HCT116 (cell line): ENCODE measurements around the gene SYTL5. TPM values are rescaled to one million over a fixed set of nuclear protein-coding genes. Genes with fewer than 3 reads are reported as not detected.

Experiments used
- ATAC-seq: fragments of 200-7000 bp; cut with Tn5 transposase; 2 replicates; pipeline ENCODE4 v1.9.1; 2020; ENCODE audit warnings: mild to moderate bottlenecking, moderate library complexity
- BruUV-seq: library from RNA; stranded (reverse); fragments of 400-500 nt; replicated peaks from 2 replicates; lab custom pipeline; 2021; lab: Mats Ljungman, UMichigan
- CTCF ChIA-PET: fragments of 300-600 bp; sonication (Branson Sonifier 250); formaldehyde crosslinking; loops from one replicate; lab custom pipeline; 2021; ENCODE audit warnings: antibody characterized with exemption; lab: Charles Lee
- POLR2A ChIA-PET: fragments of 300-600, 350-600 bp; sonication (Branson Sonifier 250); formaldehyde crosslinking; loops from one replicate; lab custom pipeline; 2021; ENCODE audit warnings: antibody characterized with exemption; lab: Charles Lee
- RAD21 ChIA-PET, 2 experiments: fragments of 300-600 bp; sonication (Branson Sonifier 250); formaldehyde crosslinking; loops; one replicate each; lab custom pipeline; 2023; ENCODE audit warnings: low total read pairs in 2 of 2; ENCODE audit not compliant: uncharacterized antibody in 2 of 2, unreplicated experiment in 2 of 2, low non-redundant PET in 1 of 2; lab: Charles Lee
- DNase-seq: peaks from one replicate; pipeline ENCODE4 v3.0.0-alpha.2; 2010; ENCODE audit warnings: low read depth, low spot score
- H2AFZ ChIP-seq: fragments of 200-600 bp; shearing (Covaris generic), sonication (generic); 2 replicates; pipeline ENCODE4 v1.6.1; 2017; ENCODE audit warnings: low read depth, mixed run types, mixed read lengths, antibody characterized with exemption, low read length; ENCODE audit not compliant: poor library complexity, severe bottlenecking
- H3K27ac ChIP-seq: 2 replicates; pipeline ENCODE4 v1.5.1; 2012; ENCODE audit warnings: low read depth, low read length
- H3K27me3 ChIP-seq: fragments of 200-600 bp; sonication (generic); 2 replicates; pipeline ENCODE4 v1.6.1; 2016; ENCODE audit warnings: mixed run types, low read length, mixed read lengths; ENCODE audit not compliant: insufficient read depth
- H3K36me3 ChIP-seq, 2 experiments: fragments of 200-500 bp in 1 of 2; fragments of 200-600 bp in 1 of 2; sonication (Bioruptor generic) in 1 of 2; sonication (generic) in 1 of 2; 2 replicates each; pipeline versions ENCODE4 v1.5.1 to v1.6.1; 2014 to 2016; ENCODE audit warnings: low read length in 2 of 2, inconsistent platforms in 1 of 2, mixed read lengths in 1 of 2, mixed run types in 1 of 2; ENCODE audit not compliant: insufficient read depth in 2 of 2, control insufficient read depth in 1 of 2
- H3K4me1 ChIP-seq, 2 experiments: fragments of 200-600 bp in 1 of 2; sonication (generic) in 1 of 2; 2 replicates each; pipeline versions ENCODE4 v1.5.1 to v1.6.1; 2012 to 2017; ENCODE audit warnings: low read length in 2 of 2, inconsistent platforms in 1 of 2, mild to moderate bottlenecking in 1 of 2, mixed read lengths in 1 of 2, mixed run types in 1 of 2, moderate library complexity in 1 of 2; ENCODE audit not compliant: insufficient read depth in 2 of 2, control insufficient read depth in 1 of 2
- H3K4me2 ChIP-seq: fragments of 200-600 bp; sonication (generic); 2 replicates; pipeline ENCODE4 v1.6.1; 2017; ENCODE audit warnings: mixed run types, low read length, mixed read lengths
- H3K4me3 ChIP-seq, 2 experiments: fragments of 200-600 bp in 1 of 2; sonication (generic) in 1 of 2; replicated peaks in 1 of 2; 2 replicates each; pipeline ENCODE4 v1.5.1; 2011 to 2016; ENCODE audit warnings: low read length in 2 of 2, control low read depth in 1 of 2, low read depth in 1 of 2, mild to moderate bottlenecking in 1 of 2, mixed read lengths in 1 of 2, mixed run types in 1 of 2
- H3K79me2 ChIP-seq: fragments of 200-600 bp; sonication (generic); 2 replicates; pipeline ENCODE4 v1.6.1; 2017; ENCODE audit warnings: mild to moderate bottlenecking, mixed run types, low read length, moderate library complexity, mixed read lengths; ENCODE audit not compliant: insufficient read depth
- H3K9ac ChIP-seq: fragments of 200-600 bp; sonication (generic); 2 replicates; pipeline ENCODE4 v1.6.1; 2016; ENCODE audit warnings: low read length, mixed read lengths
- H3K9me2 ChIP-seq: fragments of 200-600 bp; sonication (generic), shearing (Covaris generic); 2 replicates; pipeline ENCODE4 v1.6.1; 2017; ENCODE audit warnings: mixed run types, mild to moderate bottlenecking, moderate library complexity; ENCODE audit not compliant: insufficient read depth
- H3K9me3 ChIP-seq, 2 experiments: fragments of 200-500 bp in 1 of 2; fragments of 200-600 bp in 1 of 2; sonication (Bioruptor generic) in 1 of 2; sonication (generic) in 1 of 2; 2 replicates each; pipeline ENCODE4 v1.6.1; 2014 to 2017; ENCODE audit warnings: low read length in 2 of 2, mixed read lengths in 2 of 2, inconsistent platforms in 1 of 2, low read depth in 1 of 2, mild to moderate bottlenecking in 1 of 2, mixed run types in 1 of 2, moderate library complexity in 1 of 2; ENCODE audit not compliant: control insufficient read depth in 1 of 2, insufficient read depth in 1 of 2
- H4K20me1 ChIP-seq: fragments of 200-600 bp; sonication (generic), shearing (Covaris generic); 2 replicates; pipeline ENCODE4 v1.6.1; 2017; ENCODE audit warnings: mixed run types, mild to moderate bottlenecking, moderate library complexity; ENCODE audit not compliant: insufficient read depth
- CBX3 ChIP-seq: IDR thresholded peaks from 2 replicates; pipeline ENCODE4 v1.6.1; 2012; ENCODE audit warnings: low read depth
- CEBPB ChIP-seq: IDR thresholded peaks from 2 replicates; pipeline ENCODE4 v1.6.1; 2012; ENCODE audit warnings: low read depth
- EGR1 ChIP-seq: IDR thresholded peaks from 2 replicates; pipeline ENCODE4 v1.6.1; 2012; ENCODE audit warnings: low read depth
- EZH2phosphoT487 ChIP-seq: fragments of 200-600 bp; IDR thresholded peaks from 2 replicates; pipeline ENCODE4 v1.6.1; 2018; ENCODE audit warnings: antibody characterized with exemption, borderline replicate concordance
- FOSL1 ChIP-seq: IDR thresholded peaks from 2 replicates; pipeline ENCODE4 v1.6.1; 2012; ENCODE audit warnings: low read depth
- RAD21 ChIP-seq: IDR thresholded peaks from 2 replicates; pipeline ENCODE4 v1.6.1; 2012; ENCODE audit warnings: low read depth, mild to moderate bottlenecking
- TCF7L2 ChIP-seq: IDR thresholded peaks from 2 replicates; pipeline ENCODE4 v1.7.0; 2011; ENCODE audit warnings: borderline replicate concordance, inconsistent platforms; ENCODE audit not compliant: insufficient read depth, insufficient read length; ENCODE audit errors: extremely low read depth
- intact Hi-C: fragments of 100-400 bp; cut with micrococcal nuclease; formaldehyde crosslinking; loops from 2 replicates; pipeline ENCODE4 v1.10.0; 2022
- total RNA-seq: library from RNA; stranded (reverse); gene quantifications from one replicate; pipeline ENCODE4 v1.2.1, GENCODE V29; 2021; ENCODE audit not compliant: unreplicated experiment
- TF ChIP-seq, protein P1 (sequence below), 3 experiments: fragments of 200-600 bp in 1 of 3; sonication (generic) in 1 of 3; IDR thresholded peaks in 2 of 3; conservative IDR thresholded peaks in 1 of 3; 2 replicates each; pipeline ENCODE4 v1.5.1; 2012 to 2017; ENCODE audit warnings: low read depth in 2 of 3, low read length in 2 of 3, antibody characterized with exemption in 1 of 3, borderline replicate concordance in 1 of 3, control low read depth in 1 of 3, mild to moderate bottlenecking in 1 of 3, mixed read lengths in 1 of 3, mixed run types in 1 of 3, moderate library complexity in 1 of 3; ENCODE audit not compliant: insufficient read depth in 1 of 3

Gene SYTL5
- total RNA-seq, 1 experiment from 2014 or later = 0.20 TPM

DNA sequence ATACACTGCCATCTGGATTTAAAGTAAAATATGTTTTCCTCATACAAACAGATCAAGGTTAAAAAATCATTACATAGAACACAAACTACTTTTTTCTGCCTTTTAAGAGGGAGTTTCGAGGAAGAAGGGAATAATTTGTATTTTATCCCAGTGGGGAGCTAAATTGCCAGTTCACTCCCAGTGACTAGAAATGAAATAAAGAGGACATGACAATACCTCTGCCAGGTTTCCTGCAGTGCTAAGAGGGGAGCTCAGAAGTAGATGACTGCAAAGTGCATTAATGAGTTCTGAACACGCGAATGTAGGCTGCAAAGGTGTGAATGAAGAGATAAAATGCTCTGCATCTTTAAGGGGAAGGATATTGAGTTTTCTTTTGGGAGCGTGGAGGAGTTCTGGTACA is 144.6 kb downstream of the SYTL5 start (continued):
- TF ChIP-seq, protein P1, sequence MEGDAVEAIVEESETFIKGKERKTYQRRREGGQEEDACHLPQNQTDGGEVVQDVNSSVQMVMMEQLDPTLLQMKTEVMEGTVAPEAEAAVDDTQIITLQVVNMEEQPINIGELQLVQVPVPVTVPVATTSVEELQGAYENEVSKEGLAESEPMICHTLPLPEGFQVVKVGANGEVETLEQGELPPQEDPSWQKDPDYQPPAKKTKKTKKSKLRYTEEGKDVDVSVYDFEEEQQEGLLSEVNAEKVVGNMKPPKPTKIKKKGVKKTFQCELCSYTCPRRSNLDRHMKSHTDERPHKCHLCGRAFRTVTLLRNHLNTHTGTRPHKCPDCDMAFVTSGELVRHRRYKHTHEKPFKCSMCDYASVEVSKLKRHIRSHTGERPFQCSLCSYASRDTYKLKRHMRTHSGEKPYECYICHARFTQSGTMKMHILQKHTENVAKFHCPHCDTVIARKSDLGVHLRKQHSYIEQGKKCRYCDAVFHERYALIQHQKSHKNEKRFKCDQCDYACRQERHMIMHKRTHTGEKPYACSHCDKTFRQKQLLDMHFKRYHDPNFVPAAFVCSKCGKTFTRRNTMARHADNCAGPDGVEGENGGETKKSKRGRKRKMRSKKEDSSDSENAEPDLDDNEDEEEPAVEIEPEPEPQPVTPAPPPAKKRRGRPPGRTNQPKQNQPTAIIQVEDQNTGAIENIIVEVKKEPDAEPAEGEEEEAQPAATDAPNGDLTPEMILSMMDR (IDR thresholded peaks at IDR 0.05 in 2 of 3, conservative IDR thresholded peaks at IDR 0.05 in 1 of 3; ENCODE audit: borderline replicate concordance in 1 of 3, insufficient read depth in 1 of 3, low read depth in 2 of 3, low read length in 2 of 3) = no peak
- TF ChIP-seq EZH2phosphoT487 (no peak), CEBPB (no peak), RAD21 (no peak), EGR1 (no peak), CBX3 (no peak), FOSL1 (no peak)

DNA sequence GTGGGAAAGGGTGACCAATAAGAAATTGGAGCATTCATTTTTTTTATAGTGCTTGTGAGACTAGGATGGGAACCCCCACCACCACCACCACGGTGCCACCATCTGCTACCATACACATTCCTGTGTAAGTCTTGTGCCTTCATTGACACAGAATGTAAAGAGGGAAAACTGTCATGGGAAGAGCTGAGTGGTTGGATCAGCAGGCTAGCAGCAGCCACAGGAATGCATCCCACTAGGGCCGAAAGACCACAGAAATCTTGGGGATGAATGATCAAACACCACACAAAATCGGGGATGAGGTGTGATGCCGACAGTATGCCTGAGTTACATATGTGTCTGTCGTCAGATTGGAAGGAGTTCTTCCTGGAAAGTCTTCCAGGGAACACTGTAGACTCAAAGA is 145.1 kb downstream of the SYTL5 start:
- CTCF ChIA-PET = no interaction called here
- H3K79me2 ChIP-seq = no peaks in the 10 kb centered on the region
- intact Hi-C loops = no loop called here
- no peak for ATAC-seq
- no peaks in the 10 kb centered on the region for H3K27me3 ChIP-seq
- RAD21 ChIA-PET = no interaction called here
- no peak for DNase-seq
- no TSS peak for BruUV-seq
- no peak overlapping the region for H3K9ac ChIP-seq
- H3K4me1 ChIP-seq = no peaks in the 10 kb centered on the region
- H2AFZ ChIP-seq = no peak overlapping the region
- H3K9me2 ChIP-seq = no peaks in the 10 kb centered on the region
- no peaks in the 10 kb centered on the region for H3K36me3 ChIP-seq
- H3K9me3 ChIP-seq = no peaks in the 10 kb centered on the region
- H3K27ac ChIP-seq = no peak overlapping the region
- H3K4me3 ChIP-seq = no peak overlapping the region
- POLR2A ChIA-PET = no interaction called here
- no peak overlapping the region for H3K4me2 ChIP-seq
- TF ChIP-seq TCF7L2 = no peak
- H4K20me1 ChIP-seq = no peaks in the 10 kb centered on the region
